GM18909 (cell line): ENCODE data around the gene VEPH1.
"Not testable (repeated sequence)": the region's sequence is repeated elsewhere in the genome, so short reads cannot be mapped to it uniquely, and the experiment has no call there.

Source experiments
- ATAC-seq: cut with Tn5 transposase; IDR thresholded peaks from one replicate; pipeline ENCODE4 v1.9.1; 2021; ENCODE audit warnings: mild to moderate bottlenecking; ENCODE audit not compliant: unreplicated experiment, poor library complexity

Gene VEPH1

GRCh38 chr3:157356541-157356940 lies 146.7 kb downstream of the VEPH1 start:
- no peak for ATAC-seq

GRCh38 chr3:157355276-157355675 lies 147.9 kb downstream of the VEPH1 start:
- no peak for ATAC-seq

- no peak for ATAC-seq
Observed at GRCh38 chr3:157354722-157355121, 148.5 kb downstream of the VEPH1 start.

- ATAC-seq: no peak
Observed at GRCh38 chr3:157354254-157354653, 149.0 kb downstream of the VEPH1 start.

- no peak for ATAC-seq
Observed at GRCh38 chr3:157353652-157354051, 149.6 kb downstream of the VEPH1 start.

GRCh38 chr3:157351981-157352380 lies 151.2 kb downstream of the VEPH1 start:
- no peak for ATAC-seq

GRCh38 chr3:157350651-157351050 lies 152.6 kb downstream of the VEPH1 start:
- not testable (repeated sequence) for ATAC-seq

- not testable (repeated sequence) for ATAC-seq
Observed at GRCh38 chr3:157348304-157349075, 154.7 kb downstream of the VEPH1 start.

GRCh38 chr3:157347577-157348303 lies 155.5 kb downstream of the VEPH1 start:
- ATAC-seq: no peak

- no peak for ATAC-seq
Observed at GRCh38 chr3:157336252-157337009, 166.8 kb downstream of the VEPH1 start.

- ATAC-seq: no peak
Observed at GRCh38 chr3:157335233-157336076, 167.8 kb downstream of the VEPH1 start.

GRCh38 chr3:157333551-157333991 lies 169.6 kb downstream of the VEPH1 start:
- no peak for ATAC-seq

- no peak for ATAC-seq
Observed at GRCh38 chr3:157330206-157330605, 173.0 kb downstream of the VEPH1 start.

- no peak for ATAC-seq
Observed at GRCh38 chr3:157329551-157329950, 173.7 kb downstream of the VEPH1 start.

- no peak for ATAC-seq
Observed at GRCh38 chr3:157327837-157328236, 175.4 kb downstream of the VEPH1 start.

- no peak for ATAC-seq
Observed at GRCh38 chr3:157327018-157327417, 176.2 kb downstream of the VEPH1 start.

GRCh38 chr3:157324869-157325268 lies 178.3 kb downstream of the VEPH1 start:
- not testable (repeated sequence) for ATAC-seq

- ATAC-seq: no peak
Observed at GRCh38 chr3:157323360-157323759, 179.9 kb downstream of the VEPH1 start.

GRCh38 chr3:157319672-157320071 lies 183.5 kb downstream of the VEPH1 start:
- ATAC-seq: no peak
